HG03196 (cell line): ENCODE measurements around the gene GJD3.
A peak's percentile ranks its signal among the peaks of the same experiment; 100 is the strongest.

Source experiments
- ATAC-seq: cut with Tn5 transposase; IDR thresholded peaks from one replicate; pipeline ENCODE4 v1.9.1; 2021; ENCODE audit not compliant: unreplicated experiment

Gene GJD3

DNA sequence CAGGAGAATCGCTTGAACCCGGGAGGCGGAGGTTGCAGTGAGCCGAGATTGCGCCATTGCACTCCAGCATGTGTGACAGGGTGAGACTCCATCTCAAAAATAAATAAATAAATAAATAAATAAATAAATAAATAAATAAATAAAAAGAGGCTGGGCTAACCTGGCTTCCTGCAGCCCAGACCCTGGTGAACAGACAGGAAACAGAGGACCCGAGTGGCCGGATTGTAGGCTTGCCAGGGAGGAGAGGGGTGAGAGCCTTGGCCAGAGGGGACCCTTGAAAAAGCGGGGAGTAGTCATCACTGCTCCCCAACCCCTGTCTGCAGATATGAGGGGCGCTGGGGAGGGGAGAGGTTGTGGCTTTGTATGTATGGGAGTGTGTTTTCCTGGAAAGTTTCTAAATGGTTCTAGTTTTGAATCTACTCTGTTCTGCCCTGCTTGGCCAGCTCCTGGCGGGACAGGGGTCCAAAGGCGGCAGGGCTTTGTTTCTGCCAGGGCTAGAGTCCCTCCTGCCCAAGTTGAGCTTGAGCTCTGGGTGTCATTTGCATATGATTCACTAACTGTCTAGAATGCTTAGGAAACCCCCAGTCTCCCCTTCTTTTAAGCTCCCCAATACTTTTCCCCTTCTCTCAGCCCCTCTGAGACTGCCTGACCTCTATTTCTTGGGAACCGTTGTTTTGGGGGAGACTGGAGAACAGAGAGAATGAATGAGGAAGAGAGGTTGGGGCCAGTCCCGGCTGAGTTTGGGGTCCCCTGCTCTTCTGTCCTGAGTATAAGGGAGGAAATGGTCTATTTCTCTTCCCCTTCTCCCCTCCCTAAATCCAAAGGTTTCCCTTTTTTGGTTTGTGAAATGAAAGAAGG, 39.2 kb downstream of the GJD3 start:
- no peak for ATAC-seq

DNA sequence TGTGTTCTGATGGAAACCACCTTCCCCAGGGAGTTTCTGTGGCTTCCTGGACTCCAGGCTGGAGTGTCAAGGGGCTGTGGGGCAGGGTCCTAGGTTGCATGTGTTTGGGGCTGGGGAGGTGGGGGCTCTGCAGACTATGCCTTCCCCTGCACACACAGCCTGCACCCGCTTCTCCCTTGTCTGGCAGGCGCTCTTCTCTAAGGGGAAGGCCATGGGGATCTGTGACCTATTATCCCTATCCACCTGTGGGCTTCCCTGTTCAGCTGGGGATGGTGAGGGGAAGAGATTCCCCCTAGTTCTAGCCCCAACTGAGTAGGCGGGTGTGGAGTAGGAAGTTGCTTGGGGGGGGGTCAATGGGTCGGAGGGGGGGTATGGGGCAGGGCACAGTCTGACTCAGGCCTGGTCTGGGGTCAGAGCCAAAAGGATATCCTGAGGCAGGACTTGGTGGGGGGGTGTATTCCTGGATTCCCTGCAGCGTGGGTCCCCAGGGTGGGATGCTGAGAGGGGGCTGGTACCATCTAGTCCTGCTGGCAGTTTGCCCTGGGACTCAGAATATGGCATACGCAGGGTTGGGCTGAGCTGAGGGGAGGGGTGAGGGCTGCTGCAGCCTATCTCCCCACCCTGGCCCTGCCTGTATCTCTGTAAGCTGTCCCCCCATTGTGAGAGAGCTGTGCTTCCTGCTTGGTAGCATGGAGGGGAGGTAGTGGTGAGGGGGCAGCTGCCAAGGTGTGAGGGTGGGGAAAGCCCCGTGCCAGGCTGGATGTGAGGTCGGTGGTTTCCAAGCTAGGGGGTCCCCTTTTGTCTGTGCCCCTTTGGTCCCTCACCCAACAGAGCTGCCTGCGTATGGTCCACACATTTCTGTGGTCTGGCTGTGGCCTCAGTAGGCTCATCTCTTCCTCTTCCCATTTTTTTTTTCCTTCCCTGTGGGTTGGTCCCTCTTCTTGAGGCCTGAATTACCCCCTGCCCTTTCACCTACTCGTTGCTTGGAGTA, 40.9 kb downstream of the GJD3 start:
- ATAC-seq = no peak

- peak; percentile 25 for ATAC-seq
Measured at GRCh38 chr17:40322358-40323315, 41.9 kb downstream of the GJD3 start.

DNA sequence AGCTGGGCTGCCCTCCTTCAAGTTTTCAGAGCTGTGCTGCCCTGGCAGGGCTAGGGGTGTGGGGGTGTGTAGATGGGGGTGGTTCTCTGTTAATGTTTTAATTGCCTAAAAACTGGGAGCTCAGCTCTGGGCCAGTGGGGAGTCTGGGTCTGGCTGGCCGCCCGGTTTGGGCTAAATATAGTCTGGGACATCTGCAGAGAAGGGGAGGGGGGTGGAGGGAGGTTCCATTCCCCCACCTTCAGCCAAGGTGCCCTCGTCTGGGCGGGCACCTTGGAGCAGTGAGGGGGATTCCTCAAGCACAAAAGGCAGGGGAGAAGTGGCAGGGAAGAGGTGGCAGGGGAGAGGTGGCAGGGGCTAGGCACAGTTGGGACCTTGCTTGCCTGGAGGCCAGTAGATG, 42.6 kb downstream of the GJD3 start:
- ATAC-seq = no peak

DNA sequence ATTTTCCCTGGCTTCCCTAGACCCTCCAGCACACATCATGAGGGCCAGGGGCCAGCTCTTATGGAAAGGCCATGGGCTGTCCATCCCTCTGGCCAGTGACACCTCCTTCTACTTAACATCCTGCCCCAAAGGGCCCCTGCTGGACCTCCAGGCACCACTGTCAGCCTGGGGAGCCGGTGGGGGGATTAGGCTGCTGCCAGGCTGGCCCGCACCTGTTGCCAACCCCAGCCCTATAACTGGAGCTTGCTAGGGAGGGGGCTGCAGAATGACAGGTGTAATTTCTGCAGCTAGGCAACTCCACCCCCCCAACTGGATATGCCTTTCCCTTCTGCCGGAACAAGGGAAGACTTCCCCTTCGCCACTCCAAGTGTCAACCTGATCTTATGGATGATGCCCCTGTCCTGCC, 43.0 kb downstream of the GJD3 start:
- ATAC-seq = no peak

- ATAC-seq = no peak
Measured at GRCh38 chr17:40320756-40321523, 43.6 kb downstream of the GJD3 start.

GRCh38 chr17:40319651-40320540, 44.6 kb downstream of the GJD3 start:
- ATAC-seq = no peak

DNA sequence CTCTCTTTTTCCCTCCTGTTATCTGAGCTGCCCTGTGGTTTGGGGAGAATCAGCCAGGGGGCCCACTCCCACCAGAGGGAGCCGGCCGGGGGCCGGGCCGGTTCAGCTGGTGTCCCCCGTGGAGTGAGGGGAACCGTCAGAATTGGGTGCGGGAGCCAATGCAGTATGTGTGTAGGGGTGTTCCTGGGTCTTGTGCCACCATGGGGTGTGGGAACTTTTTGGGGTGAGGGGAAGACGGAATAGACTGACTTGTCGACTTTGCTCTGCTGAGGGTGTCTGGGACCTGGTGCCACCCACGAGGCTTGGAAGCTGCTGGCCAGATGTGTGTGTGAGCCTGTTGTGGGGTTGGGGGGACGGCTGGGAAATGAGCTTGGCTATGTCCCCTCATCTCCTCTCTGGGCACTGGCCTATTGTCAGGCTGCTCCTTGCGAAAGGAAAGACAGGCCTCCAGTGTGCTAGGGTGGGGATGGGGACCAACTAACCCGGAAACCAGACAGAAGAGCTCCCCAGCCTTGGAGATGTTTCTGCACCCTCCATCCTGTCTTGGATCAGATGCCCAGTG, 45.6 kb downstream of the GJD3 start:
- ATAC-seq = no peak

GRCh38 chr17:40317880-40318829, 46.4 kb downstream of the GJD3 start:
- ATAC-seq = peak; percentile 47

- ATAC-seq = no peak
Measured at GRCh38 chr17:40317345-40317873, 47.1 kb downstream of the GJD3 start.

DNA sequence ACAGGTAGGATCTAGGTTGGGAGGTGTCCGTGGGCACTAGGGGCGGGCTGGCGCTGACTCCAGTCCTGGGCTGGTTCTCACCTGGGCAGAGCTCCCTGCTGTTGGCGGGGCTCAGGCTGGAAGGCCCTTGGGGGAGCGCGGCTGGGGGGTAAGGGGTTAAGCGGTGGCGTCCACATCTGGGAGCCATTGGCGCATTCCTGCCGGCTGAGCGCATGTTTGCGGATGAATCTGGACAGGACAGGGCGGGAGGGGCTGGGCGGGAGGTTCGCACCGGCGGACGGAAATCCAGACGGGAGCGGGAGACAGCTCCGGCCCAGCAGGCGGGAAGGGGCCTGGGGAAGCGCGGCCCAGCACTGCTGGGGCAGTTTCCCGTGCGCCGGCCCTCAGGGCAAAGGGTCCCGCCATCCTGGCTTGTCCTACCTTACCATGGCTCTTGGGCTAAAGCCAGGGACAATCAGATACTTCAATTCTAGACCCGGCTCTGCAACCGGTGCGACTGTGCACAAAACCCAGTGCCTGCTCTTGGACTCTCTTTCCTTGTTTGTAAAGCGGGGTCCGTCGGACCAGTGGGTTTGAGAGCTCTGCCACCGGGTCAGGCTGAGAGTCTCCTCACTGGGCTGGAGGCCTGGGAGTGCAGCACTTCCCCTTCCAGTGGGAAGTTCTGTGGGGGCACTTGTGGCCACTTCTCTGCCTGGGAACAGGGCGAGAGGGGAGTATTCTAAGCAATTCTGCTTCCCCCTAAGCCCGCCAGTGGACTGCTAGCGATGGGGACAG, 47.8 kb downstream of the GJD3 start:
- no peak for ATAC-seq

- ATAC-seq = no peak
Measured at GRCh38 chr17:40315678-40316570, 48.6 kb downstream of the GJD3 start.

- ATAC-seq = no peak
Measured at GRCh38 chr17:40315206-40315605, 49.3 kb downstream of the GJD3 start.

- ATAC-seq = no peak
Measured at GRCh38 chr17:40314584-40314956, 50.0 kb downstream of the GJD3 start.
